Ectodermal cell (in vitro differentiated cells): ENCODE results near the gene CLDN2.

ENCODE experiments used
- H3K27ac ChIP-seq: 2 replicates; pipeline ENCODE4 v1.7.0; 2013; ENCODE audit warnings: mild to moderate bottlenecking, low read depth, low read length; ENCODE audit not compliant: insufficient read depth, poor library complexity, severe bottlenecking
- H3K27me3 ChIP-seq: 2 replicates; pipeline ENCODE4 v1.7.0; 2013; ENCODE audit warnings: mild to moderate bottlenecking, low read length; ENCODE audit not compliant: insufficient read depth, control insufficient read depth, poor library complexity, severe bottlenecking
- H3K36me3 ChIP-seq: one replicate; pipeline ENCODE4 v1.7.0; 2013; ENCODE audit warnings: low read length; ENCODE audit not compliant: control insufficient read depth, insufficient read depth
- H3K4me1 ChIP-seq: one replicate; pipeline ENCODE4 v1.7.0; 2013; ENCODE audit warnings: low read length; ENCODE audit not compliant: control insufficient read depth, insufficient read depth
- H3K4me3 ChIP-seq: 2 replicates; pipeline ENCODE4 v1.7.0; 2013; ENCODE audit warnings: low read depth, low read length, control low read depth; ENCODE audit not compliant: insufficient read depth
- H3K9me3 ChIP-seq: 2 replicates; pipeline ENCODE4 v1.7.0; 2013; ENCODE audit warnings: mild to moderate bottlenecking, low read length, moderate library complexity; ENCODE audit not compliant: control insufficient read depth
- WGBS, 2 experiments: methylation state at CpG; one replicate each; pipeline ENCODE4 v1.1.7; 2013; ENCODE audit warnings: missing lambda C conversion rate in 2 of 2; 5-methylcytosine and 5-hydroxymethylcytosine counted together

CLDN2 gene

DNA sequence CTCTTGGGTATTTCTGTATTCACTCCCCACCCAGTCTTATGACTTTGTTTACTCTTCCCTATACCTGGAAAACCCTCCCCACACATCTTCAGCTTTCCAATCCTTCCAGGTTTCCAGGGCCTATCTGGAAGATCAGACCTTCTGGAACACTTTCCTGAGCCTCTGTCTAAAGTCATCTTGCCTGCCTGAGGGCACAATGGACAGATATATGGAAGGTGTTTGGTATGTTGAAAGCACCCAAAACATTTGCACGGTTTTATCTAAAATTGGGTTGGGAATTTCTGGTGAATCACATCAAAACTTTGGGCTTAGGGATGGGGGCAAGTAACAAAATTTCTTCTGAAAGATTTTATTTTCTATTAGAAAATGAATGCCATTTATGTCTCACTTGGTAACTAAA is 16.0 kb downstream of the CLDN2 start:
- Histone ChIP-seq H3K27me3 (no peaks in the 10 kb centered on the region), H3K4me1 (no peaks in the 10 kb centered on the region), H3K36me3 (no peaks in the 10 kb centered on the region), H3K27ac (no peak overlapping the region), H3K4me3 (no peak overlapping the region), H3K9me3 (no peaks in the 10 kb centered on the region)
- 94 to 100% methylated on average over 1 of the region's 1 CpG for WGBS, 2 experiments

DNA sequence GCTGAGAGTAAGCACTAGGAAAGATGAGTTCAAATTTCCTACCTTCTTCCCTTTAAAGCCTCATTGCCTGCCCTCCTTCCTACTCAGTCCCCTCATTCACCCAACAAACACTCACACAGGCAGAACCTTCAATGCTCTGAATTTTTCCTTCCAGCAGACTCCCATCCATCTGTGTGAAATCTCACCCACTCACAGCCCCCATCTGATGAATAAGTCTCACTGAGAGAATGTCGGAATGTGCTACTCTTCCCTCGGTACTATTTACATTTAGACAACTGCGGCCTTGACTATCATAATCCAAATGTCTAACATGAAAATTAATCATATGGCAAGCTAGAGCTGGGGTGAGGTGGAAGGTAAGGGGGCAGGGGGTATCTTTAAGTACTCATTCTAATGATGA is 19.4 kb downstream of the CLDN2 start:
- H3K27ac ChIP-seq: no peak overlapping the region
- H3K4me1 ChIP-seq: no peaks in the 10 kb centered on the region
- 94% methylated on average over 2 of the region's 3 CpGs; no CpG with 5 or more reads in 1 of the 2 experiments for WGBS, 2 experiments
- H3K27me3 ChIP-seq: no peaks in the 10 kb centered on the region
- H3K36me3 ChIP-seq: no peaks in the 10 kb centered on the region
- no peaks in the 10 kb centered on the region for H3K9me3 ChIP-seq
- H3K4me3 ChIP-seq: no peak overlapping the region

- Histone ChIP-seq H3K4me3 (no peak overlapping the region), H3K4me1 (no peaks in the 10 kb centered on the region), H3K9me3 (no peaks in the 10 kb centered on the region), H3K27me3 (no peaks in the 10 kb centered on the region), H3K27ac (no peak overlapping the region), H3K36me3 (no peaks in the 10 kb centered on the region)
- WGBS, 2 experiments: no CpG with 5 or more reads among the region's 1 CpG
Measured at GRCh38 chrX:106940068-106940467, 19.9 kb downstream of the CLDN2 start.

DNA sequence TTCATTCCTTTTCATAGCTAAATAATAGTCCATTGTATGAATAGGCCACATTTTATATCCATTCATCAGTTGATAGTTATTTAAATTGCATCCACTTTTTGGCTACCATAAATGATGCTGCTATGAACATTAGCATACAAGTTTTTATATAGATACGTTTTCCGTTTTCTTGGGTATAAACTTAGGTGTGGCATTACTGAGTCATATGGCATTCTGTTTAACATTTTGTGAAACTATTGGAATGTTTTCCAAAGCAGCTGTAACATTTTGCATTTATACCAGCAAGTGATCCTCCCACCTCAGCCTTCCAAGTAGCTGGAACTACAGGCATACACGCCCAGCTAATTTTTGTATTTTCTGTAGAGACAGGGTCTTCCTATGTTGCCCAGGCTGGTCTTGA is 26.3 kb downstream of the CLDN2 start:
- H3K27ac ChIP-seq: no peak overlapping the region
- no peaks in the 10 kb centered on the region for H3K4me1 ChIP-seq
- no peaks in the 10 kb centered on the region for H3K36me3 ChIP-seq
- no peaks in the 10 kb centered on the region for H3K9me3 ChIP-seq
- WGBS, 2 experiments: 92 to 95% methylated on average over 3 of the region's 3 CpGs
- no peak overlapping the region for H3K4me3 ChIP-seq
- H3K27me3 ChIP-seq: no peaks in the 10 kb centered on the region

DNA sequence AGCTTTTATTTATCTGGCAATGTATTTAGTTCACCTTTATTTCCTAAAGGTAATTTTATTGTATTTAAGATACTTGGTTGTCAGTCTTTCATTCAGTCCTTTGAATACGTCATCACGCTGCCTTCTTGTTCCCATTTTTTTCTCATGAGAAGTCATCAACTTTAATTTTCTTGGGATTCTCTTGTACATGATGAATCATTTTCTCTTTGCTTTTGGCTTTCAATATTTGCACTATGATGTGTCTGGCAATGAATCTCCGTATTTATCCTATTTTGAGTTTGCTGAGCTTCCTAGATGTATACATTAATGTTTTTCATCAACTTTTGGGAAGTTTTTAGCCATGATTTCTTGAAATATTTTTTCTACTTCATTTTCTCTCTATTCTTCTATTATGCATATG is 28.4 kb downstream of the CLDN2 start:
- Histone ChIP-seq H3K27ac (no peak overlapping the region), H3K36me3 (no peaks in the 10 kb centered on the region), H3K4me1 (no peaks in the 10 kb centered on the region), H3K27me3 (no peaks in the 10 kb centered on the region), H3K9me3 (no peaks in the 10 kb centered on the region), H3K4me3 (no peak overlapping the region)
- WGBS, 2 experiments: 83% methylated on average over 3 of the region's 3 CpGs; no CpG with 5 or more reads in 1 of the 2 experiments

DNA sequence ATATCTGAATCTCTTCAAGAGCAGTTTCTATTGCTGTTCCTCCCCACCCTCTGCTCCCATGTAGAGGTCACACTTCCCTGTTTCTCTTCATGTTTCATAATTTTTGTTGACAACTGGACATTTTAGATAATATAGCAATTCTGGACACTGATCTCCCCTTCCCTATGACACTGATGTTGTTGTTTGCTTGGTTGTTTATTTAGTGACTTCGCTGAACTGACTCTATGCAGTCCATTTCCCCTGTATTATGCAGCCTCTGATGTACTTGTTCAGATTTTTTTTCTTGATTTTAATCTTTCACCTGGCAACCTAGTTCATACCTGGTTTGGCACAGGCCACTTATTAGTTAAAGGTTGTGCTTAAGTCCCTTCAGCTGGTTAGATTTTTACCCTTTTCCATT is 29.2 kb downstream of the CLDN2 start:
- Histone ChIP-seq H3K27ac (no peak overlapping the region), H3K9me3 (no peaks in the 10 kb centered on the region), H3K36me3 (no peaks in the 10 kb centered on the region), H3K4me1 (no peaks in the 10 kb centered on the region), H3K4me3 (no peak overlapping the region), H3K27me3 (no peaks in the 10 kb centered on the region)
- WGBS, 2 experiments: 100% methylated on average over 1 of the region's 1 CpG; no CpG with 5 or more reads in 1 of the 2 experiments

- WGBS, 2 experiments: 71 to 100% methylated on average over 1 to 2 of the region's 2 CpGs
- no peaks in the 10 kb centered on the region for H3K36me3 ChIP-seq
- no peak overlapping the region for H3K27ac ChIP-seq
- H3K9me3 ChIP-seq: no peaks in the 10 kb centered on the region
- H3K27me3 ChIP-seq: no peaks in the 10 kb centered on the region
- H3K4me3 ChIP-seq: no peak overlapping the region
- no peaks in the 10 kb centered on the region for H3K4me1 ChIP-seq
Measured at GRCh38 chrX:106950381-106950780, 30.2 kb downstream of the CLDN2 start.

DNA sequence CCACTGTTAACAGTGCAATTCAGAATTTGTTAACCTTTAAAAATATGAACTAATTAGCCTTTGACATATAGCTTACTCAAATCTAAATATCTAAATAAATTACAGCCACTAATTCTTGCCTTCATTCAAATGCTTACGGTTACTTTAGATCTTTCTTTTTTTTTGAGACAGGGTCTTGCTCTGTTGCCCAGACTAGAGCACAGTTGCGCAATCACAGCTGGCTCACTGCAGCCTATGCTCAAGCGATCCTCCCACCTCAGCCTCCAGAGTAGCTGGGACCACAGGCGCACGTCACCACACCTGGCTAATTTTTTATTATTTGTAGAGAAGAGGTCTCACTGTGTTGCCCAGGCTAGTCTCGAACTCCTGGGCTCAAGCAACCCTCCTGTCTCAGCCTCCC is 31.0 kb downstream of the CLDN2 start:
- WGBS, 2 experiments: 94 to 96% methylated on average over 6 of the region's 6 CpGs
- H3K27ac ChIP-seq: no peak overlapping the region

GRCh38 chrX:106952089-106952488 is 31.9 kb downstream of the CLDN2 start:
- no peak overlapping the region for H3K27ac ChIP-seq
- no peaks in the 10 kb centered on the region for H3K4me1 ChIP-seq
- 93 to 95% methylated on average over 3 of the region's 3 CpGs for WGBS, 2 experiments
- no peak overlapping the region for H3K4me3 ChIP-seq
- no peaks in the 10 kb centered on the region for H3K36me3 ChIP-seq
- no peaks in the 10 kb centered on the region for H3K9me3 ChIP-seq
- H3K27me3 ChIP-seq: no peaks in the 10 kb centered on the region

More for the DNA sequence above, 31.0 kb downstream of the CLDN2 start:
- Histone ChIP-seq H3K4me3 (no peak overlapping the region), H3K4me1 (no peaks in the 10 kb centered on the region), H3K36me3 (no peaks in the 10 kb centered on the region), H3K9me3 (no peaks in the 10 kb centered on the region), H3K27me3 (no peaks in the 10 kb centered on the region)

GRCh38 chrX:106952538-106952937 is 32.3 kb downstream of the CLDN2 start:
- 92 to 100% methylated on average over 1 of the region's 2 CpGs for WGBS, 2 experiments
- Histone ChIP-seq H3K9me3 (no peaks in the 10 kb centered on the region), H3K4me3 (no peak overlapping the region), H3K27ac (no peak overlapping the region), H3K27me3 (no peaks in the 10 kb centered on the region), H3K36me3 (no peaks in the 10 kb centered on the region), H3K4me1 (no peaks in the 10 kb centered on the region)

DNA sequence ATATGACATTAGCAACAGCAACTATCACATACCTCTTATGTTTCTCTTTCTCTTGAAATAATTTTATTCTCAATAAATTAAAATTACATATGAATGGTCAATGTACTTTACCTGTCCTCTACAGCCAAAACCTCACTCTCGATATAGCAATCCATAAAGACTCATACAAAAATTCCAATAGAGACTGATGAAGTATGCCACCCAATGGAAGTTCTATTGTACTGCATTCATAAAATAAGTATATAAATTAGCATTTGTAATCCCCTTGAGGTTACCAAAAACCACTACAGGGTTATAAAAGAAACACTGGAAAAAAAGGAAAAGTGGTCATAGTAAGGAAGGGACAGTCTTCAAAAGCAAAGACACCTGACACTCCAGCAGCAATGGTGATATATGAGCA is 32.8 kb downstream of the CLDN2 start:
- no peaks in the 10 kb centered on the region for H3K9me3 ChIP-seq
- no peaks in the 10 kb centered on the region for H3K4me1 ChIP-seq
- 100% methylated on average over 1 of the region's 1 CpG; no CpG with 5 or more reads in 1 of the 2 experiments for WGBS, 2 experiments
- H3K36me3 ChIP-seq: no peaks in the 10 kb centered on the region
- no peak overlapping the region for H3K4me3 ChIP-seq
- H3K27me3 ChIP-seq: no peaks in the 10 kb centered on the region
- no peak overlapping the region for H3K27ac ChIP-seq
